ENCODE measurements around the gene TMEM91.

Gene TMEM91

DNA sequence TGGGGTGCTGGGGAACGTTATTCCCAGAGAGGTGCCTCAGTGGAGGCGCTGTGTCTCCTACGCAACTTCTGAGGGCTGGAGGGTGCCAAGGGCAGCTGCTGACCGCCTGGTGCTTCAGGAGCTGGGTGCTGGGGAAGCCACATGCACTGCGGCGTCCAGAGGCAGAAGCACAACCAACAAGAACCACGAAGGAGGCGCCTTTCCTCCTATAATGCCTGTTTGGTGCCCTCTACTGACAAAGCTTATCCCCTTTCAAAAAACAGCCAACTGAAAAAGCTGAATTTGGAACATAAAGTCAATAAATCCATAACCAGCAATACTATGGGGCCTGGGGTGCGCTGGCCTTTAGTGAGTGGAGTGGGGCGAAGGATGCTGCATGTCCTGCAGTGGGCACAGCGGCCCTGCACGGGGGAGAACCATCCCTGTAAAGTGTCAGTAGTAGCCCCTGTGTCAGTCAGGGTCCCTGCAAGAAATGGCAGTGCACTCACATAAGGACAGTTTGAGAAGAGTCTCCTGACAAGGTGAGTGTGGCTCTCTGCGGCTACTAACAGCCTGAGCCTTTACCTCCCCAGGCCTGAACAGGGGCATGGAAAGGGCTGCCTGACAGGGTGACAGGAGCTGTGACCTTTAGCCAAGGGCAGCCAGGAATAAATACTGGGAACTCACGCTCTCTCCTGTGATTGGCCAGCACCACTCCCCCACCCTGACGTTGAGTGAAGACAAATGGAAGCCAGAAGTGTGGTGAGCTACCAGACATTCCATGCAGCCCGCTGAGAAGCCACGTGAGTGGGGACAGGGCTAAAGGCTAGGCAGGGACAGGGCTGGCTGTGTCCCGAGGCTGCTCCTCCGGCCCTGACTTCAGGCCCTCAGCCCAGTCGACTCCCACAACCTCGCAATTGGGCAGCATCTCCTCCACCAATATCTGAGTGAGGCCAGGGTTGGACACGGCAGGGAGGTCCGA lies 55.4 kb downstream of the TMEM91 start:
- ATAC-seq (replicated peaks), result no peak
- peaks cover 13 to 20% of the 10 kb centered on the region in 2 donors for H3K4me1 Mint-ChIP-seq
- H3K36me3 Mint-ChIP-seq, result peaks cover 21 to 43% of the 10 kb centered on the region in 2 donors
- H3K27me3 Mint-ChIP-seq, result no peaks in the 10 kb centered on the region
- no peak overlapping the region for H3K27ac Mint-ChIP-seq
- DNase-seq, result no peak
- H3K4me3 Mint-ChIP-seq, result no peak overlapping the region
- H3K9me3 Mint-ChIP-seq, result no peaks in the 10 kb centered on the region

DNA sequence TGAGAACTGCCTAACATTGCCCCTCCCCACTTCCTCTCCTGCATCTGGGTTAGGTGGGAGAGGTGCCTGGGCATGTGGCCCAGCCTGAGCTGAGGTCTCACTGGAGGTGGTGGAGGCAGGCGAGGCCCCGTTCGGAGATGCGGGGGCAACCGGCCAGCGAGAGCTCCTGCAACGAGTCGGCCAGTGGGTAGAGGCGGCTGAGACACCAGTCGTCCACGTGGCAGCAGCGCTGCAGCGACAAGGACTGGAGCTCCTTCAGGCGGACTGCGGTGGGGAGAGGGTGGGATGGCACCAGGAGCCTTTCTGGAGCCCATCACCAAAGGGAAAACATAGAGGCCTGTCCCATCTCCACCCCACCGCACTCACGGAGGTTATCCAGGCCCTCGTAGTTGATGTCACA lies 56.8 kb downstream of the TMEM91 start:
- peaks cover 25 to 45% of the 10 kb centered on the region in 2 donors for H3K36me3 Mint-ChIP-seq
- DNase-seq (no peak), ATAC-seq (replicated peaks) (no peak)
- no peak overlapping the region for H3K27ac Mint-ChIP-seq
- H3K4me3 Mint-ChIP-seq, result no peak overlapping the region
- no peaks in the 10 kb centered on the region for H3K9me3 Mint-ChIP-seq
- H3K4me1 Mint-ChIP-seq, result peaks cover 7 to 12% of the 10 kb centered on the region in 2 donors
- no peaks in the 10 kb centered on the region for H3K27me3 Mint-ChIP-seq
